ENCODE measurements around the gene HPGDS.

HPGDS gene

GRCh38 chr4:94350095-94350494 lies 7.5 kb upstream of the HPGDS start:
- no peak overlapping the region for H3K4me3 ChIP-seq (replicated peaks; ENCODE audit: low read depth, low read length)
- no peak for DNase-seq (ENCODE audit: low read depth)
- no peak for TF ChIP-seq CTCF (IDR thresholded peaks at IDR 0.05; ENCODE audit: low read length, missing control alignments)

- no peak overlapping the region for H3K4me3 ChIP-seq (replicated peaks; ENCODE audit: low read depth, low read length)
- DNase-seq (ENCODE audit: low read depth): peak; percentile 48
- TF ChIP-seq CTCF (IDR thresholded peaks at IDR 0.05; ENCODE audit: low read length, missing control alignments): no peak
Observed at GRCh38 chr4:94349193-94349592, 6.6 kb upstream of the HPGDS start.

DNA sequence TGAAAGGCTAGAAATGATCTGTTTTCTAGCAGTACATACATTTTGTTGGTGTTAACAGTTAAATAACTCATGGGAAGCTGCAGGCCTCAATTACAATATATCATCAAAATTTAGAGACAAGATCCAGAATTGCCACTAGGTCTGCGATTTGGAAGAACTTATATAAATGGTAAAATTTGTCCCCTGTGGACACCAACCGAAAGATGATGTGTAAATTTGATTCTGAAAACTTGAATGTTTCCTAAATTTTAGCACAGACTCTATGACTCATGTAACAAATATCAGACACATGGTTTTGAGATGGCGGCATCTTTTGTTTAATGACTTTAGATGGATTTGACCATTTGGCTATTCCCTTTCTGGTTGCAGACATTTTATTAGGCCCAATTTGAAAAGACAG lies 6.0 kb upstream of the HPGDS start:
- H3K4me3 ChIP-seq (replicated peaks; ENCODE audit: low read depth, low read length): no peak overlapping the region
- TF ChIP-seq CTCF (IDR thresholded peaks at IDR 0.05; ENCODE audit: low read length, missing control alignments): no peak
- no peak for DNase-seq (ENCODE audit: low read depth)

GRCh38 chr4:94346541-94346940 lies 3.9 kb upstream of the HPGDS start:
- no peak overlapping the region for H3K4me3 ChIP-seq (replicated peaks; ENCODE audit: low read depth, low read length)
- TF ChIP-seq CTCF (IDR thresholded peaks at IDR 0.05; ENCODE audit: low read length, missing control alignments): no peak
- peak; percentile 19 for DNase-seq (ENCODE audit: low read depth)

DNA sequence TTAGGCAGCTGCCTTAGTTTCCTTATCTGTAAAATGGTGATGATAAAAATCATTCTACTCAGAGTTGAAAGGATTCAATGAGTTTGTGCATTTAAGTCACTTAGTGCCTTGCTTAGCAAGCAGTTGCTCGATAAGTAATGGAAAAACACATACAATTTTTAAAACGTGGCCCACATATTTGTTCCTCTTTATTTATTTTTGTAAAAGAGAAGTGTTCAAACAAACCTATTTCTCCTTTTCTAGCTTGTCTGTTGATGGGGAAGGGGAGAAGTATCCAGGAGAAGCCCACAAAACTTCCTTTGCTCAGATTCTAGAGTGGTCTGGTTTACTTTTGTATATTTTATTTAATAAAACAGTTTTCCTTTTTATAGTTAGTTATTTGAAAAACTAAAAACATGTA lies 3.3 kb upstream of the HPGDS start:
- H3K4me3 ChIP-seq (replicated peaks; ENCODE audit: low read depth, low read length): no peak overlapping the region
- no peak for TF ChIP-seq CTCF (IDR thresholded peaks at IDR 0.05; ENCODE audit: low read length, missing control alignments)
- no peak for DNase-seq (ENCODE audit: low read depth)

DNA sequence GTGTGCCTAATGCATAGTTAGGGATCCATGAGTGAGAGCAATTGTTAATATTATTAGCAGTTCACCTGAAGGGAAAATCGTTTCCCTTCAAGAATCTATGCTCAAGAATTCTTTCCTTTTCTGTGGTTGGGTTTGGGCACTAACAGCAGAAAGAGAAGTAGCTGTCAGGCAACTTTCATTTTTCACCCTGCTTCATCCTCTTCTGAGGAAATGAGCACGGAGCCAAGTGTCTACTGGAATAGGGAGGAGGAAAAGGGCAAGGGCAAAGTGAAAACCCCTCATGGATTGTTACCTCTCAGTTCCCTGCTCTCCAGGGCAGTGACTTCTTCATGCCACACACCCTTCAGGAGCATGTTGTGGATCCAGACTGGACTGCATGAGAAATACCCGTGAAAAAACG lies 2.6 kb upstream of the HPGDS start:
- DNase-seq (ENCODE audit: low read depth): no peak
- TF ChIP-seq CTCF (IDR thresholded peaks at IDR 0.05; ENCODE audit: low read length, missing control alignments): no peak
- no peak overlapping the region for H3K4me3 ChIP-seq (replicated peaks; ENCODE audit: low read depth, low read length)

- no peak for TF ChIP-seq CTCF (IDR thresholded peaks at IDR 0.05; ENCODE audit: low read length, missing control alignments)
- DNase-seq (ENCODE audit: low read depth): no peak
Observed at GRCh38 chr4:94344457-94344856, 1.8 kb upstream of the HPGDS start.

More at GRCh38 chr4:94344457-94344856, 1.8 kb upstream of the HPGDS start:
- H3K4me3 ChIP-seq (replicated peaks; ENCODE audit: low read depth, low read length): no peak overlapping the region

Data from fibroblast of pulmonary artery (primary cell).